HEK293 (cell line): ENCODE results near the gene STARD8.

Experiments
- SETDB1 ChIP-seq: IDR thresholded peaks from one replicate; pipeline ENCODE4 v1.6.1; 2017; ENCODE audit warnings: mild to moderate bottlenecking, low read length, moderate library complexity, mixed read lengths; ENCODE audit not compliant: insufficient read length
- ZBTB48 ChIP-seq: fragments of 450-650 bp; formaldehyde crosslinking; IDR thresholded peaks from 2 replicates; pipeline ENCODE4 v1.5.1; 2016; ENCODE audit warnings: missing biosample characterization, missing genetic modification characterization
- ZBTB7A ChIP-seq: fragments of 450-650 bp; formaldehyde crosslinking; IDR thresholded peaks from 2 replicates; pipeline ENCODE4 v1.5.1; 2016; ENCODE audit warnings: low read depth, missing biosample characterization, missing genetic modification characterization
- ZNF335 ChIP-seq: fragments of 450-650 bp; formaldehyde crosslinking; conservative IDR thresholded peaks from 2 replicates; pipeline ENCODE4 v1.5.1; 2016; ENCODE audit warnings: missing biosample characterization, missing genetic modification characterization
- ZNF510 ChIP-seq: fragments of 450-650 bp; formaldehyde crosslinking; IDR thresholded peaks from 2 replicates; pipeline ENCODE4 v1.5.1; 2018; ENCODE audit warnings: mild to moderate bottlenecking, missing genetic modification characterization, missing biosample characterization; ENCODE audit not compliant: insufficient replicate concordance
- ZNF548 ChIP-seq: fragments of 450-650 bp; formaldehyde crosslinking; IDR thresholded peaks from 2 replicates; pipeline ENCODE4 v1.5.1; 2016; ENCODE audit warnings: missing biosample characterization, missing genetic modification characterization
- ZNF623 ChIP-seq: fragments of 450-650 bp; formaldehyde crosslinking; IDR thresholded peaks from 2 replicates; pipeline ENCODE4 v1.5.1; 2016; ENCODE audit warnings: missing biosample characterization, missing genetic modification characterization
- ZNF830 ChIP-seq: fragments of 450-650 bp; IDR thresholded peaks from 2 replicates; pipeline ENCODE4 v1.5.0; 2018; ENCODE audit warnings: missing biosample characterization, missing genetic modification characterization, low read depth, mild to moderate bottlenecking, moderate library complexity
- TF ChIP-seq, protein P1 (sequence below): fragments of 450-650 bp; formaldehyde crosslinking; IDR thresholded peaks from 2 replicates; pipeline ENCODE4 v1.5.1; 2016; ENCODE audit warnings: missing biosample characterization, missing genetic modification characterization
- TF ChIP-seq, protein P2 (sequence below): fragments of 450-650 bp; formaldehyde crosslinking; IDR thresholded peaks from 2 replicates; pipeline ENCODE4 v1.5.1; 2016; ENCODE audit warnings: missing biosample characterization, missing genetic modification characterization
- TF ChIP-seq, protein P3 (sequence below): fragments of 450-650 bp; formaldehyde crosslinking; IDR thresholded peaks from 2 replicates; pipeline ENCODE4 v1.5.1; 2016; ENCODE audit warnings: missing biosample characterization, missing genetic modification characterization
- TF ChIP-seq, protein P4 (sequence below): fragments of 450-650 bp; formaldehyde crosslinking; IDR thresholded peaks from 2 replicates; pipeline ENCODE4 v1.5.1; 2016; ENCODE audit warnings: missing biosample characterization, missing genetic modification characterization

DNA sequence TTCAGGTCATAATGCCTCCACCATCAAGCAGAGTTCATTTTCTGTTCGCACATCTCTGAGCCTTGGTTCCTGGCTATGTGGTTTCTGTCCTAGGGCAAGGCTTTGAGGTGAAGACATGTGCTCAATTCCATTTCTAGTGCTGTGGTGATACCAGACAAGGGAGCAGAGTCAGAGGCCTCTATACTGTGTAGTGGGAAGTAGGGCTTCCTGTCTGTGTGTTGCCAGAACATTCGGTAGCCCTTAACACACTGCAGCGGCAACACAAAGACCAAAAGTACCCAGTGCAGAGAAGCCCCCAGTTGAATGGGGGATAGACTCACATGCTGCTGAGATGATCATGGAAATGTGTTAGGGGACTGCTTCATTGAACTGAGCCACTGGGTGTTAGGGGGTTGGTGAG is 56.4 kb downstream of the STARD8 start:
- TF ChIP-seq, protein P1, sequence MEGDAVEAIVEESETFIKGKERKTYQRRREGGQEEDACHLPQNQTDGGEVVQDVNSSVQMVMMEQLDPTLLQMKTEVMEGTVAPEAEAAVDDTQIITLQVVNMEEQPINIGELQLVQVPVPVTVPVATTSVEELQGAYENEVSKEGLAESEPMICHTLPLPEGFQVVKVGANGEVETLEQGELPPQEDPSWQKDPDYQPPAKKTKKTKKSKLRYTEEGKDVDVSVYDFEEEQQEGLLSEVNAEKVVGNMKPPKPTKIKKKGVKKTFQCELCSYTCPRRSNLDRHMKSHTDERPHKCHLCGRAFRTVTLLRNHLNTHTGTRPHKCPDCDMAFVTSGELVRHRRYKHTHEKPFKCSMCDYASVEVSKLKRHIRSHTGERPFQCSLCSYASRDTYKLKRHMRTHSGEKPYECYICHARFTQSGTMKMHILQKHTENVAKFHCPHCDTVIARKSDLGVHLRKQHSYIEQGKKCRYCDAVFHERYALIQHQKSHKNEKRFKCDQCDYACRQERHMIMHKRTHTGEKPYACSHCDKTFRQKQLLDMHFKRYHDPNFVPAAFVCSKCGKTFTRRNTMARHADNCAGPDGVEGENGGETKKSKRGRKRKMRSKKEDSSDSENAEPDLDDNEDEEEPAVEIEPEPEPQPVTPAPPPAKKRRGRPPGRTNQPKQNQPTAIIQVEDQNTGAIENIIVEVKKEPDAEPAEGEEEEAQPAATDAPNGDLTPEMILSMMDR (tag by site-specific recombination), result no peak
- TF ChIP-seq ZNF830 (tag by site-specific recombination), result no peak
- TF ChIP-seq, protein P2, sequence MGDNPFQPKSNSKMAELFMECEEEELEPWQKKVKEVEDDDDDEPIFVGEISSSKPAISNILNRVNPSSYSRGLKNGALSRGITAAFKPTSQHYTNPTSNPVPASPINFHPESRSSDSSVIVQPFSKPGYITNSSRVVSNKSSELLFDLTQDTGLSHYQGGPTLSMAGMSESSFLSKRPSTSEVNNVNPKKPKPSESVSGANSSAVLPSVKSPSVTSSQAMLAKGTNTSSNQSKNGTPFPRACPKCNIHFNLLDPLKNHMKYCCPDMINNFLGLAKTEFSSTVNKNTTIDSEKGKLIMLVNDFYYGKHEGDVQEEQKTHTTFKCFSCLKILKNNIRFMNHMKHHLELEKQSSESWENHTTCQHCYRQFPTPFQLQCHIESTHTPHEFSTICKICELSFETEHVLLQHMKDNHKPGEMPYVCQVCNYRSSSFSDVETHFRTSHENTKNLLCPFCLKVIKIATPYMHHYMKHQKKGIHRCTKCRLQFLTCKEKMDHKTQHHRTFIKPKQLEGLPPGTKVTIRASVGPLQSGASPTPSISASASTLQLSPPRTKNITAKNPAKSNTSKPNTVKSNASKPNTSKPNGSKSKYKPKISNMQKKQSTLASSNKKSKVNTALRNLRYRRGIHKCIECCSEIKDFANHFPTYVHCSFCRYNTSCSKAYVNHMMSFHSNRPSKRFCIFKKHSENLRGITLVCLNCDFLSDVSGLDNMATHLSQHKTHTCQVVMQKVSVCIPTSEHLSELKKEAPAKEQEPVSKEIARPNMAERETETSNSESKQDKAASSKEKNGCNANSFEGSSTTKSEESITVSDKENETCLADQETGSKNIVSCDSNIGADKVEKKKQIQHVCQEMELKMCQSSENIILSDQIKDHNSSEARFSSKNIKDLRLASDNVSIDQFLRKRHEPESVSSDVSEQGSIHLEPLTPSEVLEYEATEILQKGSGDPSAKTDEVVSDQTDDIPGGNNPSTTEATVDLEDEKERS, result no peak
- TF ChIP-seq, protein P3, sequence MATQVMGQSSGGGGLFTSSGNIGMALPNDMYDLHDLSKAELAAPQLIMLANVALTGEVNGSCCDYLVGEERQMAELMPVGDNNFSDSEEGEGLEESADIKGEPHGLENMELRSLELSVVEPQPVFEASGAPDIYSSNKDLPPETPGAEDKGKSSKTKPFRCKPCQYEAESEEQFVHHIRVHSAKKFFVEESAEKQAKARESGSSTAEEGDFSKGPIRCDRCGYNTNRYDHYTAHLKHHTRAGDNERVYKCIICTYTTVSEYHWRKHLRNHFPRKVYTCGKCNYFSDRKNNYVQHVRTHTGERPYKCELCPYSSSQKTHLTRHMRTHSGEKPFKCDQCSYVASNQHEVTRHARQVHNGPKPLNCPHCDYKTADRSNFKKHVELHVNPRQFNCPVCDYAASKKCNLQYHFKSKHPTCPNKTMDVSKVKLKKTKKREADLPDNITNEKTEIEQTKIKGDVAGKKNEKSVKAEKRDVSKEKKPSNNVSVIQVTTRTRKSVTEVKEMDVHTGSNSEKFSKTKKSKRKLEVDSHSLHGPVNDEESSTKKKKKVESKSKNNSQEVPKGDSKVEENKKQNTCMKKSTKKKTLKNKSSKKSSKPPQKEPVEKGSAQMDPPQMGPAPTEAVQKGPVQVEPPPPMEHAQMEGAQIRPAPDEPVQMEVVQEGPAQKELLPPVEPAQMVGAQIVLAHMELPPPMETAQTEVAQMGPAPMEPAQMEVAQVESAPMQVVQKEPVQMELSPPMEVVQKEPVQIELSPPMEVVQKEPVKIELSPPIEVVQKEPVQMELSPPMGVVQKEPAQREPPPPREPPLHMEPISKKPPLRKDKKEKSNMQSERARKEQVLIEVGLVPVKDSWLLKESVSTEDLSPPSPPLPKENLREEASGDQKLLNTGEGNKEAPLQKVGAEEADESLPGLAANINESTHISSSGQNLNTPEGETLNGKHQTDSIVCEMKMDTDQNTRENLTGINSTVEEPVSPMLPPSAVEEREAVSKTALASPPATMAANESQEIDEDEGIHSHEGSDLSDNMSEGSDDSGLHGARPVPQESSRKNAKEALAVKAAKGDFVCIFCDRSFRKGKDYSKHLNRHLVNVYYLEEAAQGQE (tag by site-specific recombination), result no peak
- no peak for TF ChIP-seq ZBTB48 (tag by site-specific recombination)
- TF ChIP-seq ZNF510, result no peak
- no peak for TF ChIP-seq ZNF548
- no peak for TF ChIP-seq SETDB1
- no peak for TF ChIP-seq ZNF623
- TF ChIP-seq ZBTB7A (tag by site-specific recombination), result no peak
- TF ChIP-seq, protein P4, sequence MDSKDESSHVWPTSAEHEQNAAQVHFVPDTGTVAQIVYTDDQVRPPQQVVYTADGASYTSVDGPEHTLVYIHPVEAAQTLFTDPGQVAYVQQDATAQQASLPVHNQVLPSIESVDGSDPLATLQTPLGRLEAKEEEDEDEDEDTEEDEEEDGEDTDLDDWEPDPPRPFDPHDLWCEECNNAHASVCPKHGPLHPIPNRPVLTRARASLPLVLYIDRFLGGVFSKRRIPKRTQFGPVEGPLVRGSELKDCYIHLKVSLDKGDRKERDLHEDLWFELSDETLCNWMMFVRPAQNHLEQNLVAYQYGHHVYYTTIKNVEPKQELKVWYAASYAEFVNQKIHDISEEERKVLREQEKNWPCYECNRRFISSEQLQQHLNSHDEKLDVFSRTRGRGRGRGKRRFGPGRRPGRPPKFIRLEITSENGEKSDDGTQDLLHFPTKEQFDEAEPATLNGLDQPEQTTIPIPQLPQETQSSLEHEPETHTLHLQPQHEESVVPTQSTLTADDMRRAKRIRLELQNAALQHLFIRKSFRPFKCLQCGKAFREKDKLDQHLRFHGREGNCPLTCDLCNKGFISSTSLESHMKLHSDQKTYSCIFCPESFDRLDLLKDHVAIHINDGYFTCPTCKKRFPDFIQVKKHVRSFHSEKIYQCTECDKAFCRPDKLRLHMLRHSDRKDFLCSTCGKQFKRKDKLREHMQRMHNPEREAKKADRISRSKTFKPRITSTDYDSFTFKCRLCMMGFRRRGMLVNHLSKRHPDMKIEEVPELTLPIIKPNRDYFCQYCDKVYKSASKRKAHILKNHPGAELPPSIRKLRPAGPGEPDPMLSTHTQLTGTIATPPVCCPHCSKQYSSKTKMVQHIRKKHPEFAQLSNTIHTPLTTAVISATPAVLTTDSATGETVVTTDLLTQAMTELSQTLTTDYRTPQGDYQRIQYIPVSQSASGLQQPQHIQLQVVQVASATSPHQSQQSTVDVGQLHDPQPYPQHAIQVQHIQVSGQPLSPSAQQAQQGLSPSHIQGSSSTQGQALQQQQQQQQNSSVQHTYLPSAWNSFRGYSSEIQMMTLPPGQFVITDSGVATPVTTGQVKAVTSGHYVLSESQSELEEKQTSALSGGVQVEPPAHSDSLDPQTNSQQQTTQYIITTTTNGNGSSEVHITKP, result no peak
- no peak for TF ChIP-seq ZNF335 (tag by site-specific recombination)
